ENCODE results near the gene LTBP2. TPM values are rescaled to one million over a fixed set of nuclear protein-coding genes. Genes with fewer than 3 reads are reported as not detected.

The LTBP2 gene
- total and polyA plus RNA-seq, 2 of the 8 experiments (the other 6 are each of a cell fraction or from before 2014, with no cell fraction given), result 0.48 to 0.89 TPM

GRCh38 chr14:74569387-74569786 lies 42.6 kb downstream of the LTBP2 start:
- Histone ChIP-seq H3K27me3 (replicated peaks in 1 of 4; ENCODE audit: control insufficient read depth in 3 of 4, extremely low read depth in 1 of 4, insufficient read depth in 3 of 4, low read length in 3 of 4) (no peaks in the 10 kb centered on the region), H2AFZ (ENCODE audit: low read length) (no peak overlapping the region), H2BK5ac (ENCODE audit: low read depth, low read length) (0 out of 2 replicates have a peak overlapping the region, but pooled peaks have one; percentile 7), H3K18ac (ENCODE audit: extremely low read depth, low read length) (no peak overlapping the region), H2BK12ac (ENCODE audit: low read depth, low read length) (no peak overlapping the region), H3K4me2 (ENCODE audit: insufficient read depth in 1 of 2, low read depth in 2 of 2, low read length in 2 of 2) (no peak overlapping the region), H4K8ac (ENCODE audit: extremely low read depth, insufficient read depth, low read length) (no peak overlapping the region), H3K27ac (ENCODE audit: low read depth, low read length) (no peak overlapping the region), H3K23me2 (ENCODE audit: low read depth, low read length) (no peaks in the 10 kb centered on the region; the same call in 1 of the 2 replicates), H3K4me3 (ENCODE audit: extremely low read depth in 1 of 4, insufficient read depth in 2 of 4, low read depth in 3 of 4, low read length in 4 of 4) (no peak overlapping the region), H4K5ac (ENCODE audit: insufficient read length, low read depth, low read length) (no peak overlapping the region), H3K23ac (ENCODE audit: insufficient read length) (no peak overlapping the region), H3K79me2 (ENCODE audit: control insufficient read depth in 1 of 2, insufficient read depth in 2 of 2, low read length in 2 of 2) (no peaks in the 10 kb centered on the region), H4K91ac (replicated peaks; ENCODE audit: insufficient read length, low read length) (no peak overlapping the region), H3K4ac (replicated peaks; ENCODE audit: insufficient read length, low read depth, low read length) (no peak overlapping the region), H3K4me1 (replicated peaks in 1 of 4; ENCODE audit: control insufficient read depth in 3 of 4, insufficient read depth in 4 of 4, low read length in 3 of 4) (peaks cover 0 to 7% (median 3%) of the 10 kb centered on the region in 4 experiments; a peak in 4 of 7 replicates), H3K9ac (replicated peaks in 1 of 4; ENCODE audit: extremely low read depth in 1 of 4, low read depth in 3 of 4, low read length in 3 of 4) (no peak overlapping the region), H4K20me1 (replicated peaks in 1 of 2; ENCODE audit: control insufficient read depth in 1 of 2, insufficient read depth in 2 of 2, low read length in 2 of 2) (no peaks in the 10 kb centered on the region), H3K14ac (ENCODE audit: insufficient read length) (no peak overlapping the region), H2BK120ac (replicated peaks; ENCODE audit: low read depth, low read length) (no peak overlapping the region), H2AK5ac (ENCODE audit: low read depth, low read length) (no peak overlapping the region), H3K9me3 (ENCODE audit: insufficient read depth in 2 of 2, low read depth in 1 of 2, low read length in 1 of 2) (no peaks in the 10 kb centered on the region), H2BK15ac (ENCODE audit: low read length) (no peak overlapping the region), H3K56ac (replicated peaks; ENCODE audit: insufficient read length, low read depth, low read length) (no peak overlapping the region), H3K36me3 (ENCODE audit: control insufficient read depth in 2 of 4, insufficient read depth in 4 of 4, low read length in 3 of 4) (no peaks in the 10 kb centered on the region), H2BK20ac (ENCODE audit: low read length) (no peak overlapping the region), H3K79me1 (ENCODE audit: low read depth, low read length) (no peaks in the 10 kb centered on the region)
- no peak for DNase-seq (ENCODE audit: low read depth in 1 of 2, low spot score in 2 of 2)
- no peak for FAIRE-seq
- ChIA-PET POLR2A (ENCODE audit: partially characterized antibody) (interaction anchor here (0.5 kb wide), 1 partner anchor 268 kb away, joined by 3 read pairs; no protein-coding TSS in a partner anchor), CTCF (ENCODE audit: partially characterized antibody) (interaction anchor here (0.6 to 2.4 kb wide), 13 partner anchors 11 to 279 kb away, joined by 3 to 11 read pairs (median 4); partner anchors contain the start of gene LTBP2)
- 83% methylated on average over 2 of the region's 2 CpGs; no CpG with 5 or more reads in 1 of the 2 experiments for WGBS, 2 experiments (ENCODE audit: extremely low coverage in 1 of 2, insufficient coverage in 1 of 2, insufficient read length in 1 of 2, insufficient replicate concordance in 2 of 2, low coverage in 1 of 2, low lambda C conversion rate in 2 of 2, missing lambda C conversion rate in 1 of 2)
- no peak for TF ChIP-seq CTCF (IDR thresholded peaks at IDR 0.05; ENCODE audit: control extremely low read depth in 1 of 3, insufficient read depth in 1 of 3, low read depth in 1 of 3, low read length in 3 of 3)
- TF ChIP-seq ATF2 (IDR thresholded peaks at IDR 0.05; ENCODE audit: low read length), result no peak
- no peak for TF ChIP-seq MAFK (IDR thresholded peaks at IDR 0.05; ENCODE audit: low read depth, low read length)
- TF ChIP-seq NRF1 (IDR thresholded peaks at IDR 0.05; ENCODE audit: low read depth, low read length), result no peak
- TF ChIP-seq CEBPB (IDR thresholded peaks at IDR 0.05; ENCODE audit: low read depth, low read length), result no peak
- TF ChIP-seq GTF2F1 (IDR thresholded peaks at IDR 0.05; ENCODE audit: borderline replicate concordance, low read depth, low read length), result no peak
- no peak for TF ChIP-seq CTBP2 (IDR thresholded peaks at IDR 0.05; ENCODE audit: borderline replicate concordance, insufficient read depth, insufficient read length, low read length)
- no peak for TF ChIP-seq CREB1 (IDR thresholded peaks at IDR 0.05)
- TF ChIP-seq GABPA (IDR thresholded peaks at IDR 0.05; ENCODE audit: borderline replicate concordance, insufficient read depth, low read length), result no peak

Data from H1 (cell line).